NCI-H2107 treated with DMSO at 0.1 percent for 48 hours (cell line): ENCODE data around the gene HBG2.
"Not testable (repeated sequence)": the region's sequence is repeated elsewhere in the genome, so short reads cannot be mapped to it uniquely, and the experiment has no call there.

ENCODE experiments used
- DNase-seq: peaks from one replicate; lab custom pipeline; 2025; ENCODE audit not compliant: unreplicated experiment; lab: John Stamatoyannopoulos, UW

The HBG2 gene

DNA sequence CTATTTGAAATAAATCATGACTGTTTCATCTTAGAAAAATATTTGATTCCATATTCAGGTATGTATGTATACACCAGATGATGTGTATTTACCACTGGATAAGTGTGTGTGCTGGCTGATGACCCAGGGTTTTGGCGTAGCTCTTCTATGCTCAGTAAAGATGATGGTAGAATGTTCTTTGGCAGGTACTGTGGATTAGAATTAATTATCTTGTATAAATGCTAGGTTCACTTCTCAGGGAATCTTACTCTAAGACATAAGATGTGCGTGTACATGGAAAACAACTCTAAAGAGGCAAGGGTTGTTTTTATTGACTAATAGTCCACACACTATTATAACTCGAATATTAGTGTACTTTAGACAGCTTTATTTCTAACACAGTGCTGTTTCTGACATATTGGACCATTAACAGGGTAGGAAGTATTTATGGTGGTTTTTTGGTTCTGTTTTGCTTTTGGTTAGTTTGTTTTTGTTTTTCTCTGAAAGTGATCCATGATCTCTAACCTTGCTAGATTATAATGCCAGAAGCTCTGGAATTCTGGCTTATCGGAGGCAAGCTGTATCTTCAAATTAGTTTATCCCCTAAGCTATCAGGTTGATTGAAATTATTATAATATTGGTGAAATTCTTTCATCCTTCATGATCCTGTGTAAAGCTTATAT lies 3.9 kb downstream of the HBG2 start:
- DNase-seq: no peak

GRCh38 chr11:5249807-5250396 lies 4.7 kb downstream of the HBG2 start, which contains the start of gene HBG1:
Gene HBG1, minus strand, starts transcription at chr11:5249857. Its CDS starts 53 bp downstream, at chr11:5249804.
- DNase-seq: not testable (repeated sequence)

GRCh38 chr11:5248498-5248897 lies 6.1 kb downstream of the HBG2 start:
- DNase-seq: not testable (repeated sequence)

GRCh38 chr11:5247472-5248192 lies 6.9 kb downstream of the HBG2 start:
- DNase-seq: no peak

- DNase-seq: no peak
These were observed 7.7 kb downstream of the HBG2 start for GRCh38 chr11:5246772-5247471.

- no peak for DNase-seq
These were observed 9.4 kb downstream of the HBG2 start for GRCh38 chr11:5245155-5245554.

DNA sequence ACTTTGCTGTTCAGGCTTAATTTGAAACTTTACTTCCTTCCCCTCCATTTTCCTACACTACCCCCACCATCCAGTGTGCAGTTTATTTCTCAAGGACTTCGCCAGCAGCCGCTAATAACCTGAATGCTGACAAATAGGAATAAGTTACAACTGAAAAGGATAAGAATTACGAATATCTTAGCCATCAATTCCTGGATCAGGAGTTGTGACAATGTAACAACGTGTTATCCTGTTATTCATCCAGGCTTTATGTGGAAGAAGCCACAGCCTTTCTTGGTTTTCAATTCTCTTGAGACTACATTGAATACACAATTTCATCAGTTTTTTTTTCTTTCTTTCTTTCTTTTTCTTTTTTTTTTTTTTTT lies 10.8 kb downstream of the HBG2 start:
- DNase-seq: no peak

DNA sequence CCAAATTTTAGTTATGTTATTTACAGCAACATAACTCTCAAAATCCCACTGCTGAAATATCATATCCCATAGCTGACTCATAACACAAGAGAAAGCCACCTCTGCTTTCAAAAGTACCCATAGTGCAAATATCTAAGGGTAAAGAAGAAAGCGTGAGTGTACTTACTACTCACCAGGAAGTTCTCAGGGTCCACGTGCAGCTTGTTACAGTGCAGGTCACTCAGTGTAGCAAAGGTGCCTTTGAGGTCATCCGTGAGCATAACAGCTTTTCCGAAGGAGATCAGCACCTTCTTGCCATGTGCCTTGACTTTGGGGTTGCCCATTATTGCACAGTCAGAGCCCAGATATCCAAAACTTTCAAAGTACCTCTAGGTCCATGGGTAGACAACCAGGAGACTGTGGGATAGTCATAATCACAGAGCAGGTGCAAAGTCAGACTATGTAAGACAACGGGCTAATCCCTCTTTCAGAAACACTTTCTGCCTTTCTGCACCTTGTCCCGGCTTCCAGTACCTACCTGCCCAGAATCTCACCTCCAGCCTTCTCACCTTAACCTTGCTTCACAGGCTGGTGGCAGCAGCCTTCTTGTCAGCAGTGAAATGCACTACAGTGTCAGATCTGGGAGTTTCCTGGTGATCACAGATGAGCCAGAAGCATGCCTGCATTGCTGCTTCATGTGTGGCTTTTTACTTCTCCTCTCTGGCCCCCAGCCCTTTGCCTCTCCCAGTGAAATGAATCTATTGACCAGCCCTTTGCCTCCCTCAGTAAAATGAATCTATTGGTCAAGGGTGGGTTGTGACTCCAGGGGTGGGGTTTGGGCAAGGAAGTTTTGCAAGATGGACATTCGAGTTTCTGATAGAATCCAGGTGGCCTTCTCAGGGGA lies 11.4 kb downstream of the HBG2 start:
- DNase-seq: no peak

DNA sequence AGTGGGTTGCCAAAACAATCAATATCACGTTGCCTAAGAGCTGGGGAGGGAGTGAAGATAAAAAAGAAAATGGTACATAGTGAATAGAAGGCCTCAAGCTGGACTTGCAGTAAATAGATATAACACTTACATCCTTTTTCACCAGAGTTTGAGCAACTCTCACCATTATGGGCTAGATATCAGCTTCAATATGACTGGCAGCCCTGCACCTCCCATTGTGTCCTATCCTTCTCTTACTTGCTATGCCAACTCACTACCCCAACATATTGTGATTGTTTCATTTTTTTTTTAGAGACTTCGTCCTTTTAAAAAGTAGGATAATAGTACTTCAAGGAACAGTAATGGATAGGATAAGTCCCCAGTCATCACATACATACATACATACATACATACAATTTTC lies 12.4 kb downstream of the HBG2 start:
- DNase-seq: no peak

GRCh38 chr11:5241458-5241857 lies 13.1 kb downstream of the HBG2 start:
- DNase-seq: no peak

DNA sequence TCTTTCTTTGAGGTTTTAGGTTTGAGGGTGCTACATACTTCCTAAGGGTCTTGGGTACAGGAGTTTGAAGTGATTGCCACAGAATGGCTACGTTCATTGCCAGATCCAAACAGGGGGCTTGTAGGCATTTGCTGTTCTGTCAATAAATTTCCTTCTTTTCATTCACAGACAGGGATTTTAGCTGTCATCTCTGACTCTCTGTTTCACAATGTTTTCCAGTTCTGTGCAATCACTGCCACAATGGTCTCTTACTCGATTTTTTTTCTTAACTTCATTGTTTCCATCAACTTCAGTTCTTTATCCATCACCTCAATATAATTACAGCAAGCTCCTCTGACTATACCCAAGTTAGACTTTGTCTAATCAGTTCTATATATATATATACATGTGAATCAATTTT lies 14.1 kb downstream of the HBG2 start:
- no peak for DNase-seq

GRCh38 chr11:5240056-5240455 lies 14.5 kb downstream of the HBG2 start:
- DNase-seq: no peak

GRCh38 chr11:5239046-5239445 lies 15.5 kb downstream of the HBG2 start:
- no peak for DNase-seq

GRCh38 chr11:5238486-5238885 lies 16.1 kb downstream of the HBG2 start:
- no peak for DNase-seq

GRCh38 chr11:5237420-5237819 lies 17.2 kb downstream of the HBG2 start:
- DNase-seq: no peak

DNA sequence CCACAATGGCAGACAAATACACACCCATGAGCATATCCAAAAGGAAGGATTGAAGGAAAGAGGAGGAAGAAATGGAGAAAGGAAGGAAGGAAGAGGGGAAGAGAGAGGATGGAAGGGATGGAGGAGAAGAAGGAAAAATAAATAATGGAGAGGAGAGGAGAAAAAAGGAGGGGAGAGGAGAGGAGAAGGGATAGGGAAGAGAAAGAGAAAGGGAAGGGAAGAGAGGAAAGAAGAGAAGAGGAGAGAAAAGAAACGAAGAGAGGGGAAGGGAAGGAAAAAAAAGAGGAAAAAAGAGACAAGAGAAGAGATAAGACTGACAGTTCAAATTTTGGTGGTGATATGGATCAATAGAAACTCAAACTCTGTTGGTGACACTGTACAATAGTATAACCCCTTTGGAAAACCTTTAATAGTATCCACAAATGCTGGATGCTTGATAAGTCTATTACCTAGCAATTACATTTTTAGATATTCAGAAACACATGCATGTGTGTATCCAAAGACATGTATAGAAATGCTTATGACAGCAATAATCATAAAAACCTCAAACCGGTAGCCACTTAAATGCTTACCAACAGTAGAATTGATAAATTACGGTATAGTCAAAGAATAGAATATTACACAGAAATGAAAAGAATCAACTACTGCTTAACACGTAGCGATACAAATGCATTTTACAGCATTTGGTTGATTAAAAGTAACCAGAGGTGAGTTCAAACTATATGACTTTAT lies 19.1 kb downstream of the HBG2 start:
- no peak for DNase-seq

DNA sequence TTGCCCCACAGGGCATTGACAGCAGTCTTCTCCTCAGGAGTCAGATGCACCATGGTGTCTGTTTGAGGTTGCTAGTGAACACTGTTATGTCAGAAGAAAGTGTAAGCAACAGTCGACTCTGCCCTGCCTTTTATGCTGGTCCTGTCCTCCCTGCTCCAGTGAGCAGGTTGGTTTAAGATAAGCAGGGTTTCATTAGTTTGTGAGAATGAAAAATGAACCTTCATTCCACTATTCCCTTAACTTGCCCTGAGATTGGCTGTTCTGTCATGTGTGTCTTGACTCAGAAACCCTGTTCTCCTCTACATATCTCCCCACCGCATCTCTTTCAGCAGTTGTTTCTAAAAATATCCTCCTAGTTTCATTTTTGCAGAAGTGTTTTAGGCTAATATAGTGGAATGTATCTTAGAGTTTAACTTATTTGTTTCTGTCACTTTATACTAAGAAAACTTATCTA lies 20.2 kb downstream of the HBG2 start, which contains the start of gene HBD:
HBD (minus strand) TSS at position 103 of the 454 bp plus-strand sequence; CDS start at position 53, 50 bp downstream.
- DNase-seq: no peak

- DNase-seq: no peak
These were observed 21.3 kb downstream of the HBG2 start for GRCh38 chr11:5233307-5233706.

DNA sequence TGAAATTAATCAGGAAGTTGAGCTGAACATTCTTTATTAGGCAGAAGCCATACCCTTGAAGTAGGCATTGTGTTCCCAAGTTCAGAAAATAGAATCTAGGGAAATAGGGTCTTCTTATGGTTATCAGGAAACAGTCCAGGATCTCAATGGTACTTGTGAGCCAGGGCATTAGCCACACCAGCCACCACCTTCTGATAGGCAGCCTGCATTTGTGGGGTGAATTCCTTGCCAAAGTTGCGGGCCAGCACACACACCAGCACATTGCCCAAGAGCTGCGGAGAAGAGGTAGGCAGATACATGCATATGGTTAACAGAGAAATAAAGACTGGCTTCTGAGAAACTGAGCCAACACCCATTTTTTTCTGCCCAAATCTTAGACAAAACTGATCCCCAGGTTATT lies 21.8 kb downstream of the HBG2 start:
- no peak for DNase-seq

GRCh38 chr11:5232176-5232575 lies 22.4 kb downstream of the HBG2 start:
- no peak for DNase-seq
